Erythroblast (primary cell): ENCODE results near the gene SFXN1.

Experiments used
- GATA1 ChIP-seq: IDR thresholded peaks from 2 replicates; pipeline ENCODE4 v1.6.1; 2011; ENCODE audit warnings: low read depth, mild to moderate bottlenecking, control low read depth, low read length, moderate library complexity
- POLR2A ChIP-seq: IDR thresholded peaks from 2 replicates; pipeline ENCODE4 v1.6.1; 2011; ENCODE audit warnings: mild to moderate bottlenecking, low read length

DNA sequence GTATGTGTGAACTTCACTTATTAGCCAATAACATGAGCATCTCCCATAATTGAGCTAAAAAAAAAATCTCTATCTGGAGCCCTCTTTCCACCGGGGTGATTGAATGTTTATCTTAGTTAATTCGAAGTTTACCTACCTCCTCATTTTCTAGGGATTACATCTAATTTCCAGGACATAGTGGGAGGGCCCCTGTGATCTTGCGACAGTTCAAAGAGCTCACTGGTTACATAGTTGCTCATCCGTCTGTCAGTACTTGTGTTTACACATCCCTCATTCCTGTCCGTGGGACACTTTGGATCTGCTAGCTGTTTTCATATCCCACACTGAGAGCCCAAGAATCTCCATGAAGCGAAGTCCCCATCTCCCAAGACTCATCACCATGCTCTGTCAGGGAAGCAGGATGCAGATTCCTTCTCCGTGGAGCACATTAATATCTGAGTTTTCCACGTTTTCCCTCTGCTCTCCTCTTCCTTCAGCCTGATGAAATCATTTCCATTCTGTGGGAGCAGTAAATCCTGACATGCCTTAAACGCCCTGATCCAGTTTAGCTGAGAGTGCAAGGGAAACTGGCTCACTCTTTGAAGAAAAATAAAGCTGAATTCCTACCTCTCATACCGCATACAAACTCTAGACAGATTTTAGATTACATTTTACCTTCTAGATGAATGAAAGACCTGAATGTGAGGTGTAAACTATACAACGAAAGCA is 10.2 kb upstream of the SFXN1 start:
- TF ChIP-seq POLR2A (no peak), GATA1 (no peak)
